Metanephros (tissue), 2 donors: ENCODE measurements around the gene NLE1. TPM values are rescaled to one million over a fixed set of nuclear protein-coding genes. Genes with fewer than 3 reads are reported as not detected.

Experiments
- small RNA-seq: library from RNA; depleted of rRNA; stranded (forward); fragments of <200 nt; gene quantifications from one replicate; pipeline ENCODE3, GENCODE V24; 2014; ENCODE audit warnings: low replicate concordance
- total RNA-seq: library from RNA; depleted of rRNA; stranded (reverse); fragments of >200 nt; gene quantifications from one replicate; pipeline ENCODE4 v1.2.3, GENCODE V29; 2014

The NLE1 gene
- total RNA-seq, result 15.7 TPM

GRCh38 chr17:35141681-35142466 is at the start of gene NLE1:
TSS of gene NLE1 (minus strand) at chr17:35142303. CDS start at chr17:35142275, 28 bp downstream.

DNA sequence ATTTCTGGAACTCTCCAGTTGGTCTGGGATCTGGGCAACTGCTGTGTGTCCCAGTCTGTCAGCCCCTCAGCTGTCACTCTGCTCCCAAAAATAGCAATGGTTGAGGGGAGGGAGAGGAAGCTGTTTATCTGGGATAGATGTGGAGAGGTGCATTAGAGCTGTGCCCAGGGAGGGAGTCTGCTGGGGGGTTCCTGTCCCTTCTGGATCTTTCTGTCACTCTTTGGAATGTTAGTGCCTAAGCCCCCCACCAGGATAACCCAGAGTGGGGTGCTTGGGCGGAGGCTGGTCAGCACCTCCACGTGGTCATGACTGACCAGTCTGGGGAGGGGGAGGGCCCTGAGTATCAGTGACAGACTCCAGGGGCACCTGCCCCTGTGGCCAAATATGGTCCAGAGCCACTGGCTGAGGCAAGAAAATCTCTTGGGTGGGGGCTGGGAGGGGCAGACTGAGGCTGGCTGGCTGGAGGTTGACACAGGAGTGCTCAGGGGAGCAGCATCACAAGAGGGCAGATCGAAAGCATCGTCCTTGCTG is 5.3 kb upstream of the NLE1 start, which contains the start of gene UNC45B:
Gene UNC45B (plus strand): TSS at position 443 of the 531 bp plus-strand sequence. CDS start 447 bp downstream, outside the sequence.

GRCh38 chr17:35121315-35121714 is 20.8 kb downstream of the NLE1 start, which contains the start of gene FNDC8:
TSS of gene FNDC8 (plus strand) at chr17:35121615. CDS start at chr17:35121694, 79 bp downstream.

GRCh38 chr17:35119370-35120165 is 22.5 kb downstream of the NLE1 start, which contains the start of gene RAD51D:
TSS of gene RAD51D (minus strand) at chr17:35119860. CDS start at chr17:35119613, 247 bp downstream.

Small RNA genes within 50 kb of the gene (small RNA-seq; reads per million reads assigned to genes)
- gene RNU6-840P, result not detected

Other genes with a start within 250 kb of the NLE1 start
- gene CCT6B, start 180.8 kb downstream of the NLE1 start, total RNA-seq, result 2.3 TPM
- gene ZNF830, start 180.8 kb downstream of the NLE1 start, total RNA-seq, result 10.3 TPM
- 63.4 TPM for gene LIG3, start 161.8 kb downstream of the NLE1 start, total RNA-seq
- gene RFFL, start 78.6 kb downstream of the NLE1 start, total RNA-seq, result 19.0 TPM
- gene RAD51D, start 22.4 kb downstream of the NLE1 start, total RNA-seq, result 12.1 TPM
- gene FNDC8, start 20.7 kb downstream of the NLE1 start, total RNA-seq, result not detected
- gene UNC45B, start 5.5 kb upstream of the NLE1 start, total RNA-seq, result 32.2 TPM
- not detected for gene SLC35G3, start 52.1 kb upstream of the NLE1 start, total RNA-seq
- gene SLFN5, start 100.8 kb upstream of the NLE1 start, total RNA-seq, result 15.9 TPM
- gene SLFN11, start 231.3 kb upstream of the NLE1 start, total RNA-seq, result 16.3 TPM